GM21528 (cell line): ENCODE measurements around the gene C16orf95.

Experiments used
- ATAC-seq: cut with Tn5 transposase; IDR thresholded peaks from one replicate; pipeline ENCODE4 v1.9.1; 2021; ENCODE audit warnings: mild to moderate bottlenecking, moderate library complexity; ENCODE audit not compliant: unreplicated experiment, low FRiP score

Gene C16orf95

DNA sequence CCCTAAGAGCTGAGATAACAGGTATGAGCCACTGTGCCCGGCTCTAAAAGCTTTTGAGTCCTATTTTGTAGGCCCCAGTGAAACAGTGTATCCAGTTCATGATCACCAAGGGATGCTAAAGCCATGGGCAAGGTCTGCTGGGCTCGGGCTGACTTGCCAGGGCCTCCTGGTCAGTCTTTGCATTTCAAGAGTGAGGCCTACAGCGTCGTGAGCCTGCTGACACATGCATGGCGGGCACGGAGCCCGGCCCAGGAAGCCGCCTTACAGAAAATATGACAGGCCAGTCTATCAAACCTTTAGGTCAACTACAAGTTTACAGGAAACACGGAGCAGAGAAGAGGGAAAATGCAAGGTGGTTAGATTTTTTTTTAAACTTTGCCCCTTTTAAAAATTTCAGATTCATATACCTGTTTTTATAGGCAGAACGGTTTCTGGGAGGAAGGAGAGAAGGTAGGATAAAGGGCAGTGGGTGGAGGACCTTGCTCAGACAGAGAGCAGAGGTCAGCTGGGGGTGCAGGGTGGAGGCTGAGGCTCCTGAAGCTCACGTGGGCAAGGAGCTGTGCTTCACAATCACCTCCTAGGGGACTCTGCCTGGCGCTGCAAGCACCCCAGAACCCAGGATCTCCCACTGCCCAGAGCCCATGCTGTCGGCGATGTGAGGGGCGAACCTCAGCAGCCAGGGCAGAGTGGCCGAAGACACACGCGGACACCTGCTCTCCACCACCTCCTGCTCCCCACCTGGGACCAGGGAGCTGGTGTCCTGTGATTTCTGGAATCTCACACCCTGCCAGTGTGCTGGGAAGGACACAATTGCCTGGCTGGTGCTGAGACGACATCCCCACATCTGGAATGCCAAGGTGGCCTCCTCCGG, 21.3 kb downstream of the C16orf95 start:
- no peak for ATAC-seq

DNA sequence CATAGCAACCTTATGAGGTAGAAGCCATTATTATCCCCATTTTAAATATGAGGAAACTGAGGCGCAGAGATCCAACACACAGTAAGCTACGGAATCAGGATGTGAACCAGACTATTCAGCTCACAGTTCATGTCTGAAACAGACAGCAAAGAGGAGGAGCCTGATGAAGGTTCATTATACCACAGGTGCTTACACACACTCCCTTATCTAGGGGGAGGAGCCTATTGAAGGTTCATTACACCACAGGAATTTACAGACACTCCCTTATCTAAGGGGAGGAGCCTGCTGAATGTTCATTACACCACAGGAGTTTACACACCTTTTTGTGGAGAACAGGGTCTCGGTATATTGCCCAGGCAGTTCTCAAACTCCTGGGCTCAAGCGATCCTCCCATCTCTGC, 21.9 kb downstream of the C16orf95 start:
- no peak for ATAC-seq

DNA sequence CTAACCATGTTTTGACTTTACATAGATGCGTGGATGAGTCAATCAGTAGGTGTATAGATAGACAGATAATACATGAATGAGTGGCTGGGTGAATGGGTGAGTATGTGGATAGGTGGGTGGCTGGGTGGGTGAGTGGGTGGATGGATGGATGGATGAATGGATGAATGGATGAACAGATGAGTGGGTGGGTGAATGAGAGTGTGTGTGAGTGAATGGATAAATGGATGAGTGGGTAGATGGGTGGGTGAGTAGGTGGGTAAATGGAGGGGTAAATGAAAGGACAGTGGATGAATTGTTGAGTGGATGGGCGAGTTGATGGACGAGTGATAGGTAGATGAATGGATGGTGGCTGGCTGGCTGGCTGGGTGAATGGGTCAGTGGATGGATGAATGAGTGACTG, 23.2 kb downstream of the C16orf95 start:
- no peak for ATAC-seq

DNA sequence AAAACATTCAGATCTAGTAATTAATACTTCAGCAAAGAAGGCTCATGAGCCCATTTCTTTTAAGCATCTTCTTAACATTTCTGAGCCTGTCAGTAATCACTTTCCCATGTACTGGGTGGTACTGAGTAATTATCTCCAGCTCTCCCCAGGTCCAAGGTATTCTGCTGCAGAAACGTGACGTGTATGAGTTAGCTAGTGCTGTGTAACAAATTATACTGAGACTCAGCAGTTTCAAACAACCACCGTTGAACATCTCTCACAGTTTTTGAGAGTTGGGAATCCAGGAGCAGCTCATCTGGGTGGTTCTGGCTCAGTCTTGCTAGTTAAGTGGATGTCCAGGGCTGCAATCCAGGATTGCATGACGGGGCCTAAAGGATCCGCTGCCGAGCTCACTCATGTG, 25.2 kb downstream of the C16orf95 start:
- no peak for ATAC-seq

DNA sequence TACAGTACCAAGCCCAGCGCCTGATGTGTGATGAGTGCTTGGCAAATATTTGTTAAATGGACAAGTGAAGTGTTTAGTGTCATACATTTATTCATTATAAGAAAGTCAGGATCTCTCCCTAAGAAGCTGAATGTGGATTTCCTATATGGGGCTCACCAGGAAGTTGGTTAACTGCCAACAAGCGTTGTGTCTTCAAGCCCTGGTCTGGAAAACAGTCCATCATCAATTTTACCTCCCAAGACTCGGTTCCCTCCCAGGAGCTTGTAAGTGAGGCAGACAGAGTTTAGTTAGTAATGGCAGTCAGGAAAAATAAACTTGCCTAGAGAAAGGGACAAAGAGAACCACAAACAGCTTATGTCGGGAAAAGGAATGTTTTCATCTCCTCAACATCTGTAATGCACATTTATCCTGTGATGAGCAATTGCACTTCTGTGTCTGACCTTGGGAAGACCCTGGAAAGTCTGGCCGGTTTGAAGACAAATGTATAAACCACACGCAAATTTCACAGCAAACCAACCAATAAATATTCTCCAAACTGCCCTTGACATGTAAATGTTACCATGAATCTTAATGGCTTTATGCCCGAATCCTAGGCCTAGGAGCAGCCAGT, 28.3 kb downstream of the C16orf95 start:
- no peak for ATAC-seq

DNA sequence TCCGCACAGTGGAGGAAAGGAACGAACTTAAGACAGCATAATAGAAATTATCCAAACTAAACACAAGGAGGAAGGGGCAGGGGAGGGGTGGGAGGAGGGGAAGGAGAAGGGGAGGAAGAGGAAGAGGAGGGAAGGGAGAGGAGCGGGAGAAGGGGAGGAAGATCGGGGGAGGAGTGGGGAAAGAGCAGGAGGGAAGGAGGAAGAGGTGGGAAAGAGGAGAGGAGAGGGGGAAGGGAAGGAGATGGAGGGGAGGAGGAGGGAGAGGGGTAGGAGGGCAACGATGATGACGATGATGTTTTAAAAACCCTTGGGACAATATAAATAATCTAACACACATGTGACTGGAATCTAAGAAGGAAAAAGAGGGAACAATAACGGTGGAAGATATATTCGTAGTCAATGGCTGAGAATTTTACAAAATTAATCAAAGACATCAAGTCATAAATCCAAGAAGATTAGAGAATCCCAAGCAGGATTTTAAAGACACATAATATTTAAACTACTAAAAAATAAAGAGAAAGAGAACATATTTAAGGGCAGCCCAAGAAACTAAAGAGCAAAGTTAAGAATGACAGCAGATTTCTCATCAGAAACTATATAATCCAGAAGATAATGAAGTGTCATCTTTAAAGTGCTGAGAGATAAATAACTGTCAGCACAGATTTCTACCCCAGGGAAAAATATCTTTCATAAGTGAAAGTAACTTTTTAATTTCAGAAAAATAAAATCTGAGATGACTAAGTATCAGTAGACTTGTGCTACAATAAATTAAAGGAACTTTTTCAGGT, 30.2 kb downstream of the C16orf95 start:
- no peak for ATAC-seq

DNA sequence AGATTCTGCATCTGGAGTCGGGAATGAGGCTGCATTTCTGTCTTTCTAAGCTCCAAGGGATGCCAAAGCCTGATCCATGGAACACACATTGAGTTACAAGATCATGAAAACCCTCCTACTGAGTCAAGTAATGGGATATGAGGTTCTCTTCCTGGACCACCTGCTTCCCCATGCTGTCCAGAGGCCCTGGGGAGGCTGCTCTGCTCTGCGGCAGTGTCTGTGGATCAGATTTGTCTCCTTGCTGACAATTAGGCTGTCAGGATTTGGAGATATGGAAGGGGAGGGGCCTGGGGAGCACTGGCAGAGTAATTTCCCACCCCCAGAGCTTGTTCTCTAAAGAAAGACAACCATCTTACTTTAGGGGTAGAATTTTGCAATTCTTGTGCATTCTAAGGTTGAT, 33.0 kb downstream of the C16orf95 start:
- no peak for ATAC-seq

DNA sequence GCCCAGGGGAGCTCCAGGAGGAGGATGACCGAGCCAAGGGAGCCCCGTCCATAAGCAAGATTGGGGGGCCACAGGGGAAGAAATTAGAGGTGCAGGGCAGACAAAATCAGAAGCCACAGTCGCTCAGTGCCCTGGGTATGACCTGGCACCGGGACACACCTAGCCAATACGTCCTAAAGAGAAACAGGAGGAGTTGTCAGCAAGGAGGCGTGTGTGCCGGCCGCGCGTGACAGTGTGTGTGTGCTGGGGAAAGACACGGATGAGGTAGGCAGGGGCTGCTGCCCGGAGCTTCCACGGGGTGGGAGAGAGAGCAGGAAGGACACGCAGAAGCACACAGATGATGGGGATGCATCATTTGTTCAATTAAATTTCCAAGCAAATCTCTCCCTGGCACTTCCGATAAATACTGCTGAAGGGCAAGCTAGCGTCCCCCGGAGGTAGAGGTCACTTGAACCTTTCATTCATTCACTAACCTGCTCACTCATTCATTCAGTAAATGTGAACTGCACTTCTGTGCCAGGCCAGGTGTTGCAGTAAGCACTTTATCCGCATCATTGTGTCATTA, 38.0 kb downstream of the C16orf95 start:
- no peak for ATAC-seq

DNA sequence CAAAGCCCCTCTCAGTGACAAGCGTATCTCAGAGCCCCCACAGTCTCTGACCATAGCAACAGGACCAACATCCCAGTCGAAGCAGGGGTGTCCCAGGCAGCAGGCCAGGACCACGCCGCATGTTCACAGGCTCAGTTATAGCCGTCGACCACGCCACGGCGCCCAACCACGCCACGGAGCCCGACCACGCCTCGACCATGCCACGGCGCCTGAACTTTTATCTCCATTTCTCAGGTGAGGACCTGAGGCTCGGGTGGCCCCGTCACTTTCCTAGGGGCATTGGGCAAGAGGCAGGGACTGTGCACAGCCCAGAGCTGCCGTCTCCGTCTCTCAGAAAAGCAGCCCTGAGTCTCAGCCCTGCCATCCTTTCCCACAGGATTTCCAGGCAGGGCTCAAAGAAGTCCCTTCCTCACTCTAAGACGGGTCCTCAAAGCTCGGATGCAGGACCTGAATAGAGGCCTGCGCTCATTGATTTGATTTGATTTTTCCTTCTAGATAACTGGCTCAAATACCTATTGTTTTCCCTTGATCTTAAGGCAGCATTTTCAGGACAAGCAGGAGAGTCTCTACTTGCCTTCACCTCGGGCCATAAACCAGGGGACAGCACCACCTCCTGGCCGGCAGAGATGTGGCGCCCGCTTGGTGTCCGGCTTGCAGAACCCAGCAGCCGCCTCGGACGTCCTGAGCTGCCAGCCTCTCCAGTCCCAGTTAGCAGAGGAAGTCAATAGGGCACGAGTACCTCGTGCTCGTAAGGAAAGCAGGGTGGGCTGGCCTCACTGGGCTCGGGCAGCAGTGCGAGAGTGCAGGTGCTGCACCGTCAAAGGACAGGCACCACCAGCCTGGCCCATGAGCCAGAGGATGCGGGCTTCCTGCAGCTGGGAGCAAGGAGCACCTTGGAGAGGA, 38.8 kb downstream of the C16orf95 start:
- ATAC-seq = no peak

DNA sequence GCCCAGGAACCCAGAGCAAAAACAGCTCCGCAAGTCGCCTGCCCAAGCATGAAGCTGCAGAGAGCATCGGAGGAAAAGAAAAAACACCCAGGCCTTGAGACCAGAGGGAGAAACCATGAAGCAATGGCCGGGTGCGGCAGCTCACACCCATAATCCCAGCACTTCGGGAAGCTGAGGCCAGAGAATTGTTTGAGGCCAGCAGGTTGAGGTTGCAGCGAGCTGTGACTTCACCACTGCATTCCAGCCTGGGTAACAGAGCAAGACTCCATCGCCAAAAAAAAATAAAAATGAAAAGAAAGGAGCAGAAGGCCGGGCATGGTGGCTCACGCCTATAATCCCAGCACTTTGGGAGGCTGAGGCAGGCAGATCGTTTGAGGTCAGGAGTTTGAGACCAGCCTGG, 40.3 kb downstream of the C16orf95 start:
- ATAC-seq = no peak

DNA sequence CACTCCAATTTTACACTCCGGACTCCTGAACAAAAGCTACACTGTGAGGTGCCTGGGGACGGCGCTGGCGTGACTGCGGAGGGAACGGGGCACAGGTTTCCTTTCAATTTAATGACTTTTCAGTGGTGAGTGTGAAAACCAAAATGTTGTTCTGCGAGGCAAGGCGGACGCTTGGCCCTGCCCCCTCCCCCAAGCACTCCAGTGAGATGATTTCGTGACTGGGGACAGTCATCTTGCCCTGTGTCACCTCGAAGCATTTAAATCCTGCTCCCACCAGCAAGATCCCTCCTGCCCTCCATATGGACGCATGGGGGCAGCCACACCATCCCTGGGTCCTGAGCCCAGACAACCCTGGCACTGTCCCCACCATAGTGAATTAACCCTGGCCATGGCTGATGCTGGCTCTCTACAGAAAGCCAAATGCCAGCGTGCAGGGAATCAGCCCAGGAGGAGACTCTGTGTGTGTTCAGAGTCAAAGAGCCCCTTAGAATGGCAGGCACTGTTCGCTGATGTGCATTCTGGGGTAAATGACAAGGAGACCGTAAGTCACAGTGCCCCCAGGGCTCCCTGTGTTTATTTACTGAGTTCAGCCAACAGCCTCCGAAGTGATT, 41.0 kb downstream of the C16orf95 start:
- ATAC-seq = no peak

DNA sequence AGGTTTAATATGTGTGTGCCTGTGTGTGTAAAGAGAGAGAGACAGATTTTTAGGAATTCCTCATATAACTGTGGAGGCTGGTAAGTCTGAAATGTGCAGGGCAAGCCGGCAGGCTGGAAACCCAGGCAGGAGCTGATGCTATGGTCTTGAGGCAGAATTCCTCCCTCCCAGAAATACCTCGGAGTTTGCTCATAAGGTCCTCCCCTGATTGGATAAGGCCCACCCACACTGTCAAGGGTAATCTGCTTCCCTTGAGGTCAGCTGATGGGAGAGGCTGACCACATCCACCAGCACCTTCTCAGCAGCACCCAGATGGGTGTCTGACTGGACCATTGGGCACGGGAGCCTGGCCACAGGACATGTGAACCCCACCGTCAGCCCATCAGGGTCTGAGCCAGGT, 42.4 kb downstream of the C16orf95 start:
- no peak for ATAC-seq

DNA sequence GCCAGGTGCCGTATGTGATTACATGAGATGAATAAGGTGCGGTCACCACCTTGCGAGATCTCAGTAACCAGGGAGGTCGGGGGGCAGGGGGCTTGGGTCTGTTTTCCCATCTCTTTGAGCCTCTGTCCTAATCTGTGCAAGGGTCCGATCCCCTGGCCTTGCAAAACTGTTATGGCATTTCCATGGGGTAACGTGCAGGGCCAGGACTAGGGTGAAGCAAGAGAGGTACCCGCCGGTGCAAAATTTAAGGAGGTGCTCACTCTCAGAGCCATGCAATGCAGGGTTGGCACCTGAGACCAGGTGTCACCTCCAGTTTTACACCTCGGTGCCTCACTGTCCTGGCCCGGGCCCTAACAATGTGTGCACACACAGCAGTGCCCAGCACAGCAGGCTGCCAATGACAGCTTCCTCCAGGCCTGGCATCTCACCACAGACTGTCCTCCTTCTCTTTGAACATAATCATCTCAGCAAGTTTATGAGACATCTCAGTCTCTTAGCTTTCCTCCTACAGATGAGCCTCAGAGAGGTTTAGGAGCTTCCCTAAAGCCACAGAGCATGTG, 43.6 kb downstream of the C16orf95 start:
- ATAC-seq = no peak

DNA sequence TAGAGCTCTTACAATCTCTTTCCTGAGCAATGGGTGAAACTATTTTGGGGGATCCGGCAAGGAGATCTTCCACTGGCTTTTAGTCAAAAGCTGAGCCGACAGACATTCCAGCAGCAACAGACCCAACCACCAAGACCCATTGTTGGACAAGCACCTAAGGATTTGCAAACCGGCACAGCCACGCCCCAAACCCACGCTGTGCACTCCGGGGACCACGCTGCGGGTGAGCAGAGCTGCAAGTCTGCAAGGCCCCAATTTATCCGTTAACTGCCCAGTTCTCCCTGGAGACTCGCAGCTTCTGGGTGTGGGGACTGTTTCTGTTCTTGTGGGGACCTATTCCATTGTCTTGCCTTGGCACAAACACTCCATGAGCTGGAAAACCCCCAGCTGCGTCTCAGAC, 45.9 kb downstream of the C16orf95 start:
- no peak for ATAC-seq

DNA sequence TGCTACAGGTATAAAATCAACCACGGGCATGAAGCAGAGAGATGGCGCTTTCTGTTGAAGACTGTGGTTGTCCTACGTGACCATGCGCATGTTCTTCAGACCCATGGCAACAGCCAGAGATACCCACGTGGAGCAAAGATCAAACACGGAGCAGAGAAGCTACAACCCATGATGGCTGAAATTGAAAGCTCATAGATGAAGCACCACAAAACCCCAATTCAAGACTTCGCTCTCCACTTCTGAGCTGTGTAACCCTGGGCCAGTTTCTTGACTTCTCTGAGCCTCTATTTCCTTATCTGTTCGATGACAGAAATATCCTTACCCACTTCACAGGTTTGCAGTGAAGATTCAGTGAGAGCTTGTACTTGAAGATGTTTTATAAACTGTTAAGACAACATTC, 49.6 kb downstream of the C16orf95 start:
- no peak for ATAC-seq

DNA sequence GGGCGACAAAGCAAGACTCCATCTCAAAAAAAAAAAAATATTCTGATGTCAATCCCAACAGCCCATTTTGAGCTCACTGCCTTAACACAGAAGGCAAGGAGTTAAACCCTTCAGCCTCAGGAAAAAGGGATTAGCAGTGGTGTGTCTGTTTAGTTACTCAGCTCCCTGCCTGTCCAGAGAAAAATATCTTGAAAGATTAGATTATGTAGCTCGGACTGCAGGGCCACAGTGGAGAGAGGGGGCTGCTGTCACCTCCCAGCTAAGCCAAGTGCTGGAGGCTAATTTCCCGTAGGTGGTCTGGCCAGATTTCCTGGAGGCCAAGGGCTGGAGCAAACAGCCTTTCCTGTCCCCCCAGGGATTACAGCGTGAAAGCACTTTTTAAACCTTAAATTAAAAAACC, 50.3 kb downstream of the C16orf95 start:
- no peak for ATAC-seq

DNA sequence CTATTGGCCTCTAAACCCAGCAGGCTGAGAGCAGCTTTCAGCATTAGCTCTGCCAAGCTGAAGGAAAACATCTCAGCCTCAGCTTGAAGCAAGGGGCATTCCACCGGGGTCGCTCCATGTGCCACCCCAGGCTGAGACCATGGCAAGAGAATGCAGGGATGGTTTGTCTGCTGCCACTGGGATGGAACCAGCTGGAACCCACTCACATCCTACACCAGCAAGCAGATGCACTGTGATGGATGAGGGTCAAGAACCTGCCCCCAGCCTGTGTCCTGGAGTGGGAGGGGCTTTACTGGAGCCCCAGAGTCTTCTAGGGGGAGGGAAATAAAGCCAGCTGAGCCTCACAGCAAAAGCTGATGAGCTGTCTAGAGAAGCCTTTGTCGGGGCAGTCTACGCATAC, 51.9 kb downstream of the C16orf95 start:
- ATAC-seq = no peak

DNA sequence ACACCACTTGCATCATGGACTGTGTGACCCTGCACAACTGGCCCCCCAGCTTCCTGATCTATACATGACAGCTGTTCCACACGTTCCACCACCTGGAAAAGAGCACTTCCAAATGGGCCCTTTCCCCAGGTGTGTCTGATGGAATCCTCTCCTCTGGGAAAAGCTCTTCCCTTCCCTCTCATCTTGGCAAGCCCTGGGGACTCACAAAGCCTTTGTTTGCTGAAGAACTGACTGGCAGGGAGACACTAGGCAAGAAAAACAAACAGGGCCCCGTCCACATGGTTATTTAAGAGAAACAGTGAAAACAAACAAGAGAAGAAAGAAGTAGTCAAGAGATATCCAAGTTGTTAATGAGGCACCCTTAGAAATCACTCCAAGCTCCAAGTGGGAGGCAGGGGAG, 52.6 kb downstream of the C16orf95 start:
- no peak for ATAC-seq

DNA sequence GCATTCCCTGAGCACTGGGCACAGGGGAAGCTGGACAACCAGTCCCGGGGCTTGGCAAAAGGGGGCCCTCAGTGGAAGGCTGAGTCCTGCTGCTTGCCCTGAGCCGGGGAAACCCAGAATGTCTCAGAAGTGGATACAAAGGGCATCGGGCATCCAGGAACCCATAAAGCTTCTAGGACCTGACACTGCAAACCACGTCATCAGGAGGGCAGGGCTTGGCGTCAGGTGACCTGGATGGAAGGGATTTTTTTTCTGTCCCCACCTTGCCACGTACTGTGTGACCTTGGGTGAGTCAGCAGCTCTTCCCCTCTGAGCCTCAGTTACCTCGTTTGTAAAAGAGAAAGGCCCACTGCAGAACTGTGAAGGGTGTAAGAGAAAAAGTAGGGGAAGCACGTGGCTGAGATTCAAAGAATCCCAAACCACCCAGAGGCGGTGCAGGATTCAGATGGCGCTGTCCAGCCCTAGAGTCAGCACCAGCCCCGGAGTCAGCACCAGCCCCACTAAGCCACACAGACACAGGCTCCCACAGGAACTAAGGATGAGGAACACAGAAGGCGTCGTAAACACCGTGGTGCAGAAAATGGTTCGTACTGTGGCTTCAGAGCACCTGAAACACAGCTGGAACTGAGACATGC, 53.7 kb downstream of the C16orf95 start:
- no peak for ATAC-seq
